Epidermal melanocyte (primary cell): ENCODE results near the gene GPR148.
"Not testable (repeated sequence)": the region's sequence is repeated elsewhere in the genome, so short reads cannot be mapped to it uniquely, and the experiment has no call there.

Experiments
- DNase-seq: peaks from one replicate; pipeline ENCODE4 v3.0.0; 2011; ENCODE audit warnings: low spot score; ENCODE audit not compliant: insufficient read length

The GPR148 gene

GRCh38 chr2:130728549-130729316 lies at the start of gene GPR148:
Gene GPR148 (plus strand): TSS chr2:130729070. CDS start chr2:130729152, 82 bp downstream.
- no peak for DNase-seq

GRCh38 chr2:130692041-130692770 lies 36.7 kb upstream of the GPR148 start:
- not testable (repeated sequence) for DNase-seq

- DNase-seq: not testable (repeated sequence)
These were observed 35.4 kb upstream of the GPR148 start for GRCh38 chr2:130693474-130693873.

GRCh38 chr2:130703250-130703649 lies 25.6 kb upstream of the GPR148 start:
- not testable (repeated sequence) for DNase-seq

- DNase-seq: not testable (repeated sequence)
These were observed 14.1 kb upstream of the GPR148 start for GRCh38 chr2:130714795-130715194.

- no peak for DNase-seq
These were observed 8.8 kb upstream of the GPR148 start for GRCh38 chr2:130720036-130720435.

- DNase-seq: no peak
These were observed 8.3 kb upstream of the GPR148 start for GRCh38 chr2:130720528-130720927.

- no peak for DNase-seq
These were observed 4.4 kb upstream of the GPR148 start for GRCh38 chr2:130724455-130724854.

- DNase-seq: no peak
These were observed 2.2 kb upstream of the GPR148 start for GRCh38 chr2:130726614-130727180.

GRCh38 chr2:130727286-130727924 lies 1.5 kb upstream of the GPR148 start:
- no peak for DNase-seq

- DNase-seq: no peak
These were observed 839 bp upstream of the GPR148 start for GRCh38 chr2:130728007-130728454.

- no peak for DNase-seq
These were observed 741 bp downstream of the GPR148 start for GRCh38 chr2:130729322-130730299.

GRCh38 chr2:130732257-130732656 lies 3.4 kb downstream of the GPR148 start:
- DNase-seq: not testable (repeated sequence)

GRCh38 chr2:130735200-130735599 lies 6.3 kb downstream of the GPR148 start:
- no peak for DNase-seq

GRCh38 chr2:130736487-130736886 lies 7.6 kb downstream of the GPR148 start:
- no peak for DNase-seq

- DNase-seq: no peak
These were observed 8.7 kb downstream of the GPR148 start for GRCh38 chr2:130737592-130737991.

GRCh38 chr2:130740671-130741070 lies 11.8 kb downstream of the GPR148 start:
- no peak for DNase-seq

GRCh38 chr2:130743278-130743677 lies 14.4 kb downstream of the GPR148 start:
- DNase-seq: no peak

GRCh38 chr2:130744287-130745117 lies 15.6 kb downstream of the GPR148 start:
- no peak for DNase-seq

- DNase-seq: no peak
These were observed 20.2 kb downstream of the GPR148 start for GRCh38 chr2:130749078-130749477.
